GM12878 (cell line): ENCODE data around the gene SKAP1. TPM values are rescaled to one million over a fixed set of nuclear protein-coding genes. Genes with fewer than 3 reads are reported as not detected.

ENCODE experiments used
- BRCA1 ChIP-seq: IDR thresholded peaks from 2 replicates; pipeline ENCODE4 v1.6.1; 2011; ENCODE audit warnings: low read depth, low read length, improper control_type of control experiment
- HCFC1 ChIP-seq: fragments of 150-350 bp; IDR thresholded peaks from 2 replicates; pipeline ENCODE4 v1.6.1; 2014; ENCODE audit warnings: low read length
- LARP7 ChIP-seq: fragments of 450-650 bp; IDR thresholded peaks from 2 replicates; pipeline ENCODE4 v1.6.1; 2017; ENCODE audit warnings: mild to moderate bottlenecking
- MEF2B ChIP-seq: fragments of 450-650 bp; IDR thresholded peaks from 2 replicates; pipeline ENCODE4 v1.6.1; 2018; ENCODE audit warnings: mild to moderate bottlenecking, moderate library complexity; ENCODE audit not compliant: partially characterized antibody, poor library complexity, severe bottlenecking
- MYC ChIP-seq: IDR thresholded peaks from 2 replicates; pipeline ENCODE4 v1.6.1; 2011; ENCODE audit warnings: mild to moderate bottlenecking, low read length, moderate library complexity, inconsistent platforms; ENCODE audit not compliant: insufficient read depth, insufficient replicate concordance, insufficient read length, severe bottlenecking
- PML ChIP-seq: IDR thresholded peaks from 2 replicates; pipeline ENCODE4 v1.6.1; 2012; ENCODE audit warnings: low read length, inconsistent platforms
- POU2F2 ChIP-seq: IDR thresholded peaks from 3 replicates; pipeline ENCODE4 v1.6.1; 2011; ENCODE audit warnings: low read depth, mild to moderate bottlenecking, low read length, borderline replicate concordance
- RELB ChIP-seq: fragments of 450-650 bp; IDR thresholded peaks from 2 replicates; pipeline ENCODE4 v1.6.1; 2017; ENCODE audit warnings: low read depth, mild to moderate bottlenecking, moderate library complexity
- SKIL ChIP-seq: fragments of 450-650 bp; IDR thresholded peaks from 2 replicates; pipeline ENCODE4 v1.6.1; 2017; ENCODE audit warnings: mild to moderate bottlenecking, low read depth, inconsistent platforms; ENCODE audit not compliant: poor library complexity, severe bottlenecking
- SMC3 ChIP-seq: IDR thresholded peaks from 2 replicates; pipeline ENCODE4 v1.6.1; 2011; ENCODE audit warnings: low read length, improper control_type of control experiment, borderline replicate concordance
- SREBF2 ChIP-seq: IDR thresholded peaks from 2 replicates; pipeline ENCODE4 v1.6.1; 2012; ENCODE audit warnings: mild to moderate bottlenecking, low read length
- TAF1 ChIP-seq: IDR thresholded peaks from 2 replicates; pipeline ENCODE4 v1.6.1; 2011; ENCODE audit warnings: mild to moderate bottlenecking, low read depth, low read length, borderline replicate concordance
- ZNF207 ChIP-seq: fragments of 450-650 bp; IDR thresholded peaks from 2 replicates; pipeline ENCODE4 v1.6.1; 2014; ENCODE audit warnings: antibody characterized with exemption, mild to moderate bottlenecking, borderline replicate concordance
- ZNF274 ChIP-seq: IDR thresholded peaks from one replicate; pipeline ENCODE4 v1.8.0; 2011; ENCODE audit not compliant: insufficient read length, insufficient read depth
- polyA plus RNA-seq, 11 experiments: library from polyadenylated mRNA; depleted of rRNA in 4 of 11; unstranded in 6 of 11; stranded (reverse) in 5 of 11; fragments of >200 nt; fragmentation: Nextera tagmentation in 4 of 11; fragmentation: Illumina TruSeq in 1 of 11; extraction: Ambion mirVana in 4 of 11; extraction: Trizol in 1 of 11; gene quantifications; 1 replicate in 1 of 11; 2 replicates in 10 of 11; pipeline versions ENCODE4 v1.2.1 to v1.2.3, GENCODE V29; 2011 to 2016; ENCODE audit warnings: inconsistent platforms in 2 of 11, missing spikeins in 2 of 11, low read depth in 1 of 11
- total RNA-seq, 4 experiments: library from RNA; depleted of rRNA in 3 of 4; stranded (reverse); fragments of >200 nt in 3 of 4; fragmentation: Illumina TruSeq in 1 of 4; extraction: Trizol in 1 of 4; gene quantifications; 2 replicates each; pipeline versions ENCODE4 v1.2.1 to v1.2.3, GENCODE V29; 2013 to 2021
- TF ChIP-seq, protein P1 (sequence below): IDR thresholded peaks from 2 replicates; pipeline ENCODE4 v1.6.1; 2012; ENCODE audit warnings: low read length, inconsistent platforms
- TF ChIP-seq, protein P2 (sequence below): fragments of 450-650 bp; IDR thresholded peaks from 2 replicates; pipeline ENCODE4 v1.6.1; 2014; ENCODE audit warnings: mild to moderate bottlenecking
- TF ChIP-seq, protein P3 (sequence below): fragments of 450-650 bp; IDR thresholded peaks from 2 replicates; pipeline ENCODE4 v1.6.1; 2016; ENCODE audit warnings: mild to moderate bottlenecking, moderate library complexity, borderline replicate concordance

SKAP1 gene
- total and polyA plus RNA-seq, 10 of the 15 experiments (the other 5 are each of a cell fraction or from before 2014, with no cell fraction given), result 17.1 to 97.6 (median 35.9) TPM

GRCh38 chr17:48107137-48108055 lies 322.6 kb downstream of the SKAP1 start, which contains the start of gene SNX11 (continued):
- TF ChIP-seq ZNF274, result no peak
- TF ChIP-seq MYC, result no peak
- TF ChIP-seq POU2F2, result peak; percentile 18; the same call in 1 of the 3 replicates
- TF ChIP-seq TAF1, result peak; percentile 69; the same call in 1 of the 2 replicates
- peak; percentile 51; the same call in 1 of the 2 replicates for TF ChIP-seq ZNF207
- peak; percentile 86; the same call in 1 of the 2 replicates for TF ChIP-seq PML
- peak; percentile 29 for TF ChIP-seq MEF2B
- TF ChIP-seq HCFC1, result peak; percentile 46
- TF ChIP-seq, protein P1, sequence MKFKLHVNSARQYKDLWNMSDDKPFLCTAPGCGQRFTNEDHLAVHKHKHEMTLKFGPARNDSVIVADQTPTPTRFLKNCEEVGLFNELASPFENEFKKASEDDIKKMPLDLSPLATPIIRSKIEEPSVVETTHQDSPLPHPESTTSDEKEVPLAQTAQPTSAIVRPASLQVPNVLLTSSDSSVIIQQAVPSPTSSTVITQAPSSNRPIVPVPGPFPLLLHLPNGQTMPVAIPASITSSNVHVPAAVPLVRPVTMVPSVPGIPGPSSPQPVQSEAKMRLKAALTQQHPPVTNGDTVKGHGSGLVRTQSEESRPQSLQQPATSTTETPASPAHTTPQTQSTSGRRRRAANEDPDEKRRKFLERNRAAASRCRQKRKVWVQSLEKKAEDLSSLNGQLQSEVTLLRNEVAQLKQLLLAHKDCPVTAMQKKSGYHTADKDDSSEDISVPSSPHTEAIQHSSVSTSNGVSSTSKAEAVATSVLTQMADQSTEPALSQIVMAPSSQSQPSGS, result no peak
- TF ChIP-seq SKIL, result peak; percentile 32
- TF ChIP-seq BRCA1, result no peak
- no peak for TF ChIP-seq SREBF2
- TF ChIP-seq, protein P2, sequence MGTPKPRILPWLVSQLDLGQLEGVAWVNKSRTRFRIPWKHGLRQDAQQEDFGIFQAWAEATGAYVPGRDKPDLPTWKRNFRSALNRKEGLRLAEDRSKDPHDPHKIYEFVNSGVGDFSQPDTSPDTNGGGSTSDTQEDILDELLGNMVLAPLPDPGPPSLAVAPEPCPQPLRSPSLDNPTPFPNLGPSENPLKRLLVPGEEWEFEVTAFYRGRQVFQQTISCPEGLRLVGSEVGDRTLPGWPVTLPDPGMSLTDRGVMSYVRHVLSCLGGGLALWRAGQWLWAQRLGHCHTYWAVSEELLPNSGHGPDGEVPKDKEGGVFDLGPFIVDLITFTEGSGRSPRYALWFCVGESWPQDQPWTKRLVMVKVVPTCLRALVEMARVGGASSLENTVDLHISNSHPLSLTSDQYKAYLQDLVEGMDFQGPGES, result peak; percentile 55; the same call in 1 of the 2 replicates
- 0 out of 2 replicates have a peak, but pooled peaks have one; percentile 5 for TF ChIP-seq SMC3
- TF ChIP-seq, protein P3, sequence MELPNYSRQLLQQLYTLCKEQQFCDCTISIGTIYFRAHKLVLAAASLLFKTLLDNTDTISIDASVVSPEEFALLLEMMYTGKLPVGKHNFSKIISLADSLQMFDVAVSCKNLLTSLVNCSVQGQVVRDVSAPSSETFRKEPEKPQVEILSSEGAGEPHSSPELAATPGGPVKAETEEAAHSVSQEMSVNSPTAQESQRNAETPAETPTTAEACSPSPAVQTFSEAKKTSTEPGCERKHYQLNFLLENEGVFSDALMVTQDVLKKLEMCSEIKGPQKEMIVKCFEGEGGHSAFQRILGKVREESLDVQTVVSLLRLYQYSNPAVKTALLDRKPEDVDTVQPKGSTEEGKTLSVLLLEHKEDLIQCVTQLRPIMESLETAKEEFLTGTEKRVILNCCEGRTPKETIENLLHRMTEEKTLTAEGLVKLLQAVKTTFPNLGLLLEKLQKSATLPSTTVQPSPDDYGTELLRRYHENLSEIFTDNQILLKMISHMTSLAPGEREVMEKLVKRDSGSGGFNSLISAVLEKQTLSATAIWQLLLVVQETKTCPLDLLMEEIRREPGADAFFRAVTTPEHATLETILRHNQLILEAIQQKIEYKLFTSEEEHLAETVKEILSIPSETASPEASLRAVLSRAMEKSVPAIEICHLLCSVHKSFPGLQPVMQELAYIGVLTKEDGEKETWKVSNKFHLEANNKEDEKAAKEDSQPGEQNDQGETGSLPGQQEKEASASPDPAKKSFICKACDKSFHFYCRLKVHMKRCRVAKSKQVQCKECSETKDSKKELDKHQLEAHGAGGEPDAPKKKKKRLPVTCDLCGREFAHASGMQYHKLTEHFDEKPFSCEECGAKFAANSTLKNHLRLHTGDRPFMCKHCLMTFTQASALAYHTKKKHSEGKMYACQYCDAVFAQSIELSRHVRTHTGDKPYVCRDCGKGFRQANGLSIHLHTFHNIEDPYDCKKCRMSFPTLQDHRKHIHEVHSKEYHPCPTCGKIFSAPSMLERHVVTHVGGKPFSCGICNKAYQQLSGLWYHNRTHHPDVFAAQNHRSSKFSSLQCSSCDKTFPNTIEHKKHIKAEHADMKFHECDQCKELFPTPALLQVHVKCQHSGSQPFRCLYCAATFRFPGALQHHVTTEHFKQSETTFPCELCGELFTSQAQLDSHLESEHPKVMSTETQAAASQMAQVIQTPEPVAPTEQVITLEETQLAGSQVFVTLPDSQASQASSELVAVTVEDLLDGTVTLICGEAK, result peak; percentile 87; the same call in 1 of the 2 replicates
- TF ChIP-seq RELB, result peak; percentile 73
- peak; percentile 38; the same call in 1 of the 2 replicates for TF ChIP-seq LARP7
